DMS114 treated with DMSO at 0.1 percent for 48 hours (cell line): Measurements from ENCODE around the gene RCVRN.

Experiments used
- DNase-seq: peaks from one replicate; lab custom pipeline; 2025; ENCODE audit not compliant: unreplicated experiment; lab: John Stamatoyannopoulos, UW

Gene RCVRN

GRCh38 chr17:9859781-9860180 is 45.3 kb downstream of the RCVRN start:
- DNase-seq = no peak

GRCh38 chr17:9855036-9855435 is 50.0 kb downstream of the RCVRN start:
- no peak for DNase-seq

- no peak for DNase-seq
These were observed 50.8 kb downstream of the RCVRN start for GRCh38 chr17:9854255-9854654.

GRCh38 chr17:9850151-9850550 is 54.9 kb downstream of the RCVRN start:
- DNase-seq = no peak
